Globus pallidus (tissue), 1 donor: ENCODE results near the gene PTPRN2.
"Not testable (repeated sequence)": the region's sequence is repeated elsewhere in the genome, so short reads cannot be mapped to it uniquely, and the experiment has no call there.

Source experiments
- DNase-seq: peaks from one replicate; pipeline ENCODE4 v3.0.0-alpha.2; 2015; ENCODE audit warnings: low spot score

The PTPRN2 gene

GRCh38 chr7:157952050-157952667, 635.5 kb downstream of the PTPRN2 start:
- DNase-seq = no peak

DNA sequence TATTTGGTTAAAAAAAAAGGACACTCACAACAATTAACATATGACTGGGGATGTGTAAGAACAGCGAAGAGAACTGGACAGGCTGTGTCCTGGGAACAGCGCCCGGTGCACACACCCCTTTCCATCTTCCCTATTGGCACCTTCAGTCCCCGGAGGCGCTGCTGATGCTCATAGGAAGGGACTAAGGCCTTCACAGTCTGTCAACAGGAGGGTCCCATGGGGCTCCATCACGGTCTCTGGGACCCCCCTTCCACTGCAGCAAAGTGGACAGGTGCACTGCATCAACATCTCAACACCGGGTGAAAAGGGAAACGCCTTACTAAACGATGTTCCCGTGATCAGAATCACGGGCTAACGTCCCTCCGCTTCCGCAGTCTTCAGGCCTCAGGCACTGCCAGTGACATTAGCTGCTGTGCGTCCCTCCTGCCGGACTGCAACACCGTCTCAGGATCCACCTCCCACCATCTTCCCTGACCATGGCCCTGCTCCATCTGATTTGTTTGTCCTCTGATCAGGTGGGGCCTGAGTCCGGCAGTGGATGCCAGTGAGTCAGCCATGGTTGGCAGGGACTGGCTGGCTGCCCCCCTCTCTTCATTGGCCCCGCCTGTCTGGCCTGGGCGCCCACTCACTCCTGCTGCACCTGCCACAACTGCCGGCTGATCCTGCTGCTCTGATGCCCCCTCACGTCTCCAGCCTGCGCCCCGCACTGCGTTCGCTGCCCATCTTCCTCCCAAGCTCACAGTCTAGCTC, 636.1 kb downstream of the PTPRN2 start:
- no peak for DNase-seq

GRCh38 chr7:157949711-157950110, 637.9 kb downstream of the PTPRN2 start:
- DNase-seq = no peak

DNA sequence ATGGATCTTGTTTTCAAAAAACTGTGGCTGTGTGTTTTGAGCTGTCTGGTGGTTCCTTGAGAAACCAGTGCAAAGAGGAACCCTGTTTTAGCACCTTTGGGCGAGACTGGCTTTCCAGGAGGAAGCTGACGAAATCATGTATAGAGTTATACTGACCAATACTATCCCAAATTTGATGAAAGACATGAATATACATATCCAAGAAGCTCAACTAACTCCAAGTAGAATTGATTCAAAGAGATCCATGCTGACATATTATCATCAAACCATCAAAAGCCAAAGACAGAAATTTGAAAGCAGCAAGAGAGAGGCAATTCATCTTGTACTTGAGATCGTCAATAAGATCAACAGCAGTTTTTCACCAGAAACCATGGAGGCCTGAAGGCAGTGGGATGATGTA, 640.1 kb downstream of the PTPRN2 start:
- no peak for DNase-seq

GRCh38 chr7:157946398-157947060, 641.1 kb downstream of the PTPRN2 start:
- DNase-seq = no peak

GRCh38 chr7:157945401-157945800, 642.2 kb downstream of the PTPRN2 start:
- DNase-seq = no peak

GRCh38 chr7:157944734-157945291, 642.8 kb downstream of the PTPRN2 start:
- no peak for DNase-seq

DNA sequence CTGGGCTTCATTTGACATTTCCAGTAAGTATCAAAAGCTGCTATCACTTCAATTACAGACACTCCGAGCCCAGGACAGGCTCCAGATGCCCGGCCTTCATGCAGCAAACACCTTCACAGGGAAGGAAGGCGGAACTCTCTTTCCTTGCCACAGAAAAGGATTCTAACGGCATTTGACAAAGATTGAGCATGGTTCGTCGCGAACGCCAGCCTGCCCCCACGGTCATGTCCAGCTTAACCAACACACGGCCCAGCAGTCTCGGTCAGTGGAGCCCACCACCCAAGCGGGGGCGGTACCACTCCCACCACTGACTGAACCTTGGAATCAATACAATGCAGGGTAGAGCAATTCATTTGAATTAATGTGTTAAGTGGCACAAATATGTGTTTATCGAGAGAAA, 643.6 kb downstream of the PTPRN2 start:
- DNase-seq = no peak

GRCh38 chr7:157943561-157943960, 644.1 kb downstream of the PTPRN2 start:
- DNase-seq = no peak

DNA sequence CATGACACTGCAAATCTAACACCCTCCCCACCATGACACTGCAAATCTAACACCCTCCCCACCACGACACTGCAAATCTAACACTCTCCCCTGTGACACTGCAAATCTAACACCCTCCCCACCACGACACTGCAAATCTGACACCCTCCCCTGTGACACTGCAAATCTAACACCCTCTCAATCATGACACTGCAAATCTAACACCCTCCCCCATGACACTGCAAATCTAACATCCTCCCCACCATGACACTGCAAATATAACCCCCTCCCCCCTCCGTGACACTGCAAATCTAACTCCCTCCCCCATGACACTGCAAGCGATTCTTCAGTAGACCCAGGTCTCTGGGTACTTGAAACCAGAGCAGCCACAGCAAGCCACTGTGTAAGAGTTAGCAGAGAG, 646.4 kb downstream of the PTPRN2 start:
- no peak for DNase-seq

DNA sequence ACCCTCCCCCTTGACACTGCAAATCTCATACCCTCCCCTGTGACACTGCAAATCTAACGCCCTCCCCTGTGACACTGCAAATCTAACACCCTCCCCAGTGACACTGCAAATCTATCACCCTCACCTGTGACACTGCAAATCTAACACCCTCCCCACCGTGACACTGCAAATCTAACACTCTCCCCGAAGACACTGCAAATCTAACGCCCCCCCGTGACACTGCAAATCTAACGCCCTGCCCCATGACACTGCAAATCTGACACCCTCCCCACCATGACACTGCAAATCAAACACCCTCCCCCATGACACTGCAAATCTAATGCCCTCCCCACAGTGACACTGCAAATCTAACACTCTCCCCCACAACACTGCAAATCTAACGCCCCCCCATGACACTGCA, 647.1 kb downstream of the PTPRN2 start:
- DNase-seq = no peak

GRCh38 chr7:157938211-157938610, 649.4 kb downstream of the PTPRN2 start:
- DNase-seq = no peak

DNA sequence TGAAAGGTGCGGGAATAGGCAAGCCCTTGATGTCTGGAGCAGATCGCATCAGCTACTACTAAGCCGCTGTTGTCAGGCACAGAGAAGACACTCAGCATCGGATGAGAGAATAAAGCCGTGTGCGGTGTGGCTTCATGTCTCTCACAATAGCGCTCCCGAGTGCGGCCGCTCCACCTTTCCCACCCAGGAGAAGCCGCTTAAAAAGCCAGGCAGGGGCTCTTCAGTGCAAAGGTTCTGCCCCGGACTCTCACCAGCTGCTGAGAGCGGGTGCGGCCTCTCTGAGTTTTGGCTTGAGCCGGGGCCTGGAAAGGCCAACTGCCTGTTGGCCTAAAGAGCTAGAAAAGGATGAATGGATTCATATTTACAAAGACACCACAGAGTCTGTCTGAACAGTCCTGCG, 650.2 kb downstream of the PTPRN2 start:
- DNase-seq = no peak

DNA sequence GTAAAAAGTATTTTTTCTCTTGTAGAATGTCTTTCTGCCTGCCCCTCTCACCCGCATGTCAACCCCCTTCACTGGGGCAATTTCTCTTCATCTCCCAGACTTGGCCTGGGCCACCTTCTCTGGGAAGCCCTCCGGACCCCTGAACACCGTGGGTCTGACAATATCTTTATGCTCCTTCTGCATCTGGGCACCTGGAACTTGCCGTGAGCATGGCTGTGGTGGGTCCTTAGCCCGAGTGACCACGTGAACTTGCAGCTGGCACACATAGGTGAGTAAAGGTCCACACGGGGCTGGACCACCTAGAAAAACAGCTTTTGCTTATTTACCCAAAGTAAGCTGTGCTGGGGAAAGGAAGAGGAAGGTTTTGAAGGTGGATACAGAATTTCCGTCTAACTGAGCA, 650.6 kb downstream of the PTPRN2 start:
- no peak for DNase-seq

DNA sequence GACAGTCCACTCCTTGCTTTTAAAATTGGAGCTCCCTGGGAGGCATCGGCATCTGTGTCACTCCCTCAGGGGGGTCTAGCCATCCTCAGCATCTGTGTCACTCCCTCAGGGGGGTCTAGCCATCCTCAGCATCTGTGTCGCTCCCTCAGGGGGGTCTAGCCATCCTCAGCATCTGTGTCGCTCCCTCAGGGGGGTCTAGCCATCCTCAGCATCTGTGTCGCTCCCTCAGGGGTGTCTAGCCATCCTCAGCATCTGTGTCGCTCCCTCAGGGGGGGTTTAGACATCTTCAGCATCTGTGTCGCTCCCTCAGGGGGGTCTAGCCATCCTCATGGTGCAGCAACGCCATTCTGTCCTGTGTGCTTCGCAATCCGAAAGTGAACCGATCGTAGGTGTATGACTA, 651.9 kb downstream of the PTPRN2 start:
- DNase-seq = not testable (repeated sequence)

DNA sequence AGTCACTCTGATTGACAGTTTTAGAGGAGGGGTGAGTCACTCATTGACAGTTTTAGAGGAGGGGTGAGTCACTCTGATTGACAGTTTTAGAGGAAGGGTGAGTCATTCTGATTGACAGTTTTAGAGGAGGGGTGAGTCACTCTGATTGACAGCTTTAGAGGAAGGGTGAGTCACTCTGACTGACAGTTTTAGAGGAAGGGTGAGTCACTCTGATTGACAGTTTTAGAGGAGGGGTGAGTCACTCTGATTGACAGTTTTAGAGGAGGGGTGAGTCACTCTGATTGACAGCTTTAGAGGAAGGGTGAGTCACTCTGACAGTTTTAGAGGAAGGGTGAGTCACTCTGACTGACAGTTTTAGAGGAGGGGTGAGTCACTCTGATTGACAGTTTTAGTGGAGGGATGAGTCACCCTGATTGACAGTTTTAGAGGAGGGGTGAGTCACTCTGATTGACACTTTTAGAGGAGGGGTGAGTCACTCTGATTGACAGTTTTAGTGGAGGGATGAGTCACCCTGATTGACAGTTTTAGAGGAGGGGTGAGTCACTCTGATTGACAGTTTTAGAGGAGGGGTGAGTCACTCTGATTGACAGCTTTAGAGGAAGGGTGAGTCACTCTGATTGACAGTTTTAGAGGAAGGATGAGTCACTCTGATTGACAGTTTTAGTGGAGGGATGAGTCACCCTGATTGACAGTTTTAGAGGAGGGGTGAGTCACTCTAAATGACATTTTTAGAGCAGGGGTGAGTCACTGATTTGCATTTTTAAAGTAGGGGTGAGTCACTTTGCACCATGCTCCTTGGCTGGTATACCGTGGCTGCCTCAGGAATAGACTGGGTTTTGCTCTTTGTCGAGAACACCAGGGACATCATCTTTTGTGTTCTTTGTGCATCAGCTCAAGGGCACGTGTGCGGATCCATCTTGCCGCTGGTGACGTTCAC, 654.1 kb downstream of the PTPRN2 start:
- not testable (repeated sequence) for DNase-seq

DNA sequence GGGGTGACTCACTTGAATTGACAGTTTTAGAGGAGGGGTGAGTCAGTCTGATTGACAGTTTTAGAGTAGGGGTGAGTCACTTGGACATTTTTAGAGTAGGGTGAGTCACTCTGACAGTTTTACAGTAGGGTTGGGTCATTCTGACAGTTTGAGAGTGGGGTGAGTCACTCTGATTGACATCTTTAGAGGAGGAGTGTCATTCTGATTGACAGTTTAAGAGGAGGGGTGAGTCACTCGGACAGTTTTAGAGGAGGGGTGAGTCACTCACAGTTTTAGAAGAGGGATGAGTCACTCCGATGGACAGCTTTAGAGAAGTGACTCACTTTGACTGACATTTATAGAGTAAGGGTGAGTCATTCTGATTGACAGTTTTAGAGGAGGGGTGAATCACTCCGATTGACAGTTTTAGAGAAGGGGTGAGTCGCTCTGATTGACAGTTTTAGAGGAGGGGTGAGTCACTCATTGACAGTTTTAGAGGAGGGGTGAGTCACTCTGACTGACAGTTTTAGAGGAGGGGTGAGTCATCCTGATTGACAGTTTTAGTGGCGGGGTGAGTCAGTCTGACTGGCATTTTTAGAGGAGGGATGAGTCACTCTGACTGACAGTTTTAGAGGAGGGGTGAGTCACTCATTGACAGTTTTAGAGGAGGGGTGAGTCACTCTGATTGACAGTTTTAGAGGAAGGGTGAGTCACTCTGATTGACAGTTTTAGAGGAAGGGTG, 655.0 kb downstream of the PTPRN2 start:
- no peak for DNase-seq

- no peak for DNase-seq
Measured at GRCh38 chr7:157930926-157931466, 656.6 kb downstream of the PTPRN2 start.

GRCh38 chr7:157930441-157930840, 657.2 kb downstream of the PTPRN2 start:
- DNase-seq = no peak

- DNase-seq = no peak
Measured at GRCh38 chr7:157929671-157930070, 658.0 kb downstream of the PTPRN2 start.
